Raji (cell line): ENCODE measurements around the gene ITPR3.

Source experiments
- POLR2A ChIP-seq: IDR thresholded peaks from 2 replicates; pipeline ENCODE4 v1.6.1; 2011; ENCODE audit warnings: low read depth, low read length, control low read depth; ENCODE audit not compliant: insufficient read depth

ITPR3 gene

GRCh38 chr6:33698494-33698893 is 77.4 kb downstream of the ITPR3 start:
- no peak for TF ChIP-seq POLR2A

GRCh38 chr6:33699131-33699530 is 78.0 kb downstream of the ITPR3 start:
- no peak for TF ChIP-seq POLR2A

GRCh38 chr6:33699739-33700138 is 78.6 kb downstream of the ITPR3 start:
- TF ChIP-seq POLR2A, result no peak

- no peak for TF ChIP-seq POLR2A
Measured at GRCh38 chr6:33700391-33701050, 79.4 kb downstream of the ITPR3 start.

GRCh38 chr6:33702345-33702977 is 81.3 kb downstream of the ITPR3 start:
- TF ChIP-seq POLR2A, result no peak

GRCh38 chr6:33704215-33705066 is 83.3 kb downstream of the ITPR3 start:
- TF ChIP-seq POLR2A, result no peak

GRCh38 chr6:33705268-33705885 is 84.3 kb downstream of the ITPR3 start:
- TF ChIP-seq POLR2A, result no peak

- no peak for TF ChIP-seq POLR2A
Measured at GRCh38 chr6:33705955-33706725, 85.0 kb downstream of the ITPR3 start.

- TF ChIP-seq POLR2A, result no peak
Measured at GRCh38 chr6:33707771-33708170, 86.6 kb downstream of the ITPR3 start.

GRCh38 chr6:33708516-33709204 is 87.5 kb downstream of the ITPR3 start:
- no peak for TF ChIP-seq POLR2A

GRCh38 chr6:33709605-33710295 is 88.6 kb downstream of the ITPR3 start:
- no peak for TF ChIP-seq POLR2A

GRCh38 chr6:33710296-33711121 is 89.4 kb downstream of the ITPR3 start:
- TF ChIP-seq POLR2A, result no peak
